ENCODE data around the gene TMEM196.

TMEM196 gene

DNA sequence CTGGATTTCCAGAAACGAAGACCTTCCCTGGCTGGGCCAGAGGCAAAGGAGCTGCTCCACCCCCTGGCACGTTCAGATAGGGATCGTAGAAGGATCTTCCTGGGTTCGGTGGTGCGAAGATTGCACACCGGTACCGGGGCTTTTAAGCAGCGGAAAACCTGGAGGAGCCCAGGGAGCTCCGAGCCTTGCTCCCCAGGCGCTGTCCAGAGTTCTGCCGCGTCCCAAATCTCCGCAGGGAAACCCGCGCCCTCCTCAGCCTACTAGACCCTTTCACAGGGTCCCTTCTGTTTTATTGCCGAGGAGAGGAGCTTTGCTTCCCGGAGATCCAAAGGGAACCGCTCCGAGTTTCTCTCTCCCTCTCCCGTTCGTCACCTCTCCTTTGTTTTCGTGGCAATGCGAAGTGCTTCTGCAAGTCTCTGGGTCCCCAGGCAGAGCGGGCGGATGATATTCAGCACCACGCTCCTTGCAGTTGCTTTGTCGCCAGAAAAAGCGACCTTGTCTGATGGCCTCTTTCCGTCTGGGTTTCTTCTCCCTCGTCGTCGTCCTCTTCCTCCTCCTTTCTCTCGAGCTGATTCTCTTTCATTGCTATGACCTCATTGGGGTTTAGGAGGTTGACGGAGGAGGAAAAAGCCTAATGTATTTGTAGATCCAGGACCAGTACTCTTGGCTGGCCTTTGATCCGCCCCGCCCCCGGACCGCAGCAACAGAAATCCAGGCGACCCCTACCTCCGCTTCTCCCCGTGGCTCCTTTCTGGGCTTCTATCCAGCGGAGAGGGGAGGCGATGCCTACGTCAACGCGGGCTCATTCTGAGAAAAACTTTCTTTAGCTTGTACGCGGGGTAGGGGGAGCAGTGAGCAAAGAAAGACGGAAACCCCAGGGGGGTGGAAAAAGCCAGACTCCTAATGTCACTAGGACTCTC is at the start of gene TMEM196:
Gene TMEM196 (minus strand): TSS at position 777 of the 920 bp plus-strand sequence. CDS start 921 bp downstream, outside the sequence.
- peak in 23 of 58 donors; percentile 1 to 67 (median 25) for DNase-seq

DNA sequence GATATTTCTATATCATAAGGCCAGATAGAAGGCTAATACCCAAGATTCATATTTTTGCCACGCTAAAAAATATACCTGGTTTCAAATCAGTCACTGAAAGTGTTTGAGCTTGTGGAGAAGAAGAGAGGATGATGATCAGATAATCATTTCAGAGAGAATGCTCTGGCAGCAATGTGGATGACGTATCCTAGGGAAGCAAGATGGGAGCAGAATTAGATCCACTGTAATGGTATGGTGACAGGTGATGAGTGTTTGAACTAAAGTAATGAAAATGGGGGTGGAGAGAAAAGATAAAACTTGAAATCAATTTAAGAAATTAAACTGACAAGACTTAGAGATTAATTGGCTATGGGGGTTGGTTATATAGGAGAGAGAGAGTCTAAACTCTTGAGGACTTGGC is 42.7 kb upstream of the TMEM196 start:
- no peak for DNase-seq

DNA sequence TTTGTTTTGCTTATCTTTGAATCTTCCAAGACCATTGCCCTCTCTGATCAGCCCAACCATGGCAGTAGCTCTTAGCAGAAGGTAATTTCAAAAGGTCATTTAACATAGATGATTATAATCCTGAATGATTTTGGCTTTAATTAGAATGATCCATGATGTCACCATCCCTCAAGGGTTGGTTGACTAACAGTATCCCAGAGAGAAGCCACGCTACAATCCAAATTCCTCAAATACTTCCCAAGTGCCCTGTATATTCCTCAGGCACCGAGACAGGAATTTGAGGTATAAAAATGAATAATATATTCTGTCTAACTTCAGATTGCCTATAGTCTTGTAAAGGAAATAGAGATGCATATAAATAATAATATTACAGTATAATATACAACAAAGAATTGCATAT is 42.1 kb upstream of the TMEM196 start:
- DNase-seq: no peak

DNA sequence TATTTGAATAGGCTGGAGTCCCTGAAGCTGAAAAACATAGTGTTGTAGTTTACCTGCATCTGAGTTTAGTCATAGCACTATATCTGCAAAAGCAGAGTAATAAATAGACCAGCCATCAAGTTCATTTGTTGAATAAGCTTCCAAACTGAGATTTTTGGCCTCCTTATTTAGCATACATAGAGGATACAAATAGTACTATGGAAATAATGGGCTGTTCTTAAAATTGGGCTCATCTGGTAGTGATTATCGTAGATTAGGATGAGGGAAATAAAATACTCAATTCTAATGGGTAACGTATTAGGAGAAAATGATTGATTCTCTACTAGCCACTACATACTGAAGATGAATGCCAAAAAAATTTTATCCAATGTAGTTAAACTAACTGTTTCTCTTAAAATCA is 41.4 kb upstream of the TMEM196 start:
- no peak for DNase-seq

DNA sequence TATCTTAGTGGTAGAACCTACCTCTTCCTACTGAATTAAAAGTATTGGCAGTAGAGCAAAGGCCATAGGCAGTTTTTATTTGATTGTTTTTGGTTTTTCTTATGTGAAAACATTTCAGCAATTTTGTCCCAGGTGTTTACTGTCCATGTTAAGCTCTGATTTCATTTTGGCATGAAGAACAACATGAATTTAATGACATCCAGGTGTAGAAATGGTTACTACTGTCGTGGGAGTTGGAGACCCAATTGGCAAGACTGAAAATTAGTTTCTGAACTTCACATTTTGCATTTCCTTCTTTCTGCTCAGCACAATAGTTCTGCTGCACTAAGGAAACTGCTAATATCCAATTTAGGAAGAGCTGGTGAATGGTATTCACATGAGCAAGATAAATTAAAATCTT is 38.0 kb upstream of the TMEM196 start:
- no peak for DNase-seq

DNA sequence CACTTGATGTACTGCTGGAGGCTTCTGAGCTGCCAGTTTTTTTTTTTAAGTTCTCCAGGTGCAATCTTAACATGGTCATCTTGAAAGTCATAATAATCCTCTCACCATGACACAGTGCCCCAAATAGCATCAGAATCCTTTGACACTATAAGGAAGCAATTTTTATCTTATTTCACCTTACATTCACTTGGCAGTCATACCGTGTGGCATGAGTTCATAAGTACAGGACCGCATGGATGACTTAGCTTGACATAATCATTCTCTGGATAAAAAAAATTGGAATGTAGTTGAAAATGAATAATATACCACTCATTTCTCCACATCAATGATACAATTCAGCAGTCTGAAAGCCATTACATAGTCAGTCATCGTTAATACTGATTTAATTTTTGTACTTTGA is 25.6 kb upstream of the TMEM196 start:
- DNase-seq: no peak

DNA sequence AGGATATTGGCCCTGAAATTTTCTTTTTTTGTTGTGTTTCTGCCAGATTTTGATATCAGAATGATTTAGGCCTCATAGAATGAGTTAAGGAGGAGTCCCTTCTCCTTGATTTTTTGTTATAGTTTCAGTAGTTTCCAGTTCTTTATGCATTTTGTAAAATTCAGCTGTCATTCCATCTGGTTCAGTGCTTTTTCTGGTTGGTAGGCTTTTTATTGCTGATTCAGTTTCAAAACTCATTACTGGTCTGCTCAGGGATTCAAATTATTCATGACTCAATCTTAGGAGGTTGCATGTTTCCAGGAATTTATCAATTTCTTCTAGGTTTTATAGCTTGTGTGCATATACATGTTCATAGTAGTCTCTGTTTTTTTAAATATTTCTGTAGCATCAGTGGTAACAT is 10.1 kb upstream of the TMEM196 start:
- DNase-seq: no peak

DNA sequence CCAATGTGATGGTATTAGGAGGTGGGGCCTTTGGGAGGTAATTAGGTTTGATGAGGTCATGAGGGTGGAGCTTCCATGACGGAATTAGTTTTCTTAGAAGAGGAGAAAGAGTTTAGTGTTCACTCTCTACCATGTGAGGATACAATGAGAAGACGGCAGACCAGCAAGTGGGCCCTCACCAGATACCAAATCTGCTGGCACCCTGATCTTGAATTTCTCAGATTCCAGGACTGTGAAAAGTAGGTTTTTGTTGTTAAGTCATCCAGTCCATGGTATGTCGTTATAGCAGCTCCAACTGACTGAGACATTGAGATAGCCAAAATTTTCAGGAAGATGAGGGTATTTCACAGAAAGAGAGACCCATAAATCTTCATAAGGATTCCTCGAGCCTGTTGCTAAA is 3.6 kb upstream of the TMEM196 start:
- no peak for DNase-seq

DNA sequence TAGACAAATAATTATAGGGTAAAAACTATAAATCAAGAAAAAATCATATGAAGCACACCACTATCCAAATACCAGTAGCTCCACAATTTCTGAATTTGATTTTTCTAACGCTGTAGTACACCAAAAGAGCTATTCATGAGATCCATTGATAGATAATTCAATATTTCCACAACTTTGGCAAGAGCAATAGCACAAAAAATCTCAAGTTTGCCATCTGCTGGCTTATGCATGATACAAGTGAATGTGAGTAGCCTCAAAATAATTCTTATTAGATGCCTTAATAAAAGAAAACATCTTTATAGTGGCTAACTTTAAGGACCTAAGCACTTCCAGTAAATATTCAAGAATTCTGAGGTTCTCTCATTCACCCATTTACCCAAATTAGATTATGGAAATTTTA is 2.2 kb upstream of the TMEM196 start:
- DNase-seq: no peak

DNA sequence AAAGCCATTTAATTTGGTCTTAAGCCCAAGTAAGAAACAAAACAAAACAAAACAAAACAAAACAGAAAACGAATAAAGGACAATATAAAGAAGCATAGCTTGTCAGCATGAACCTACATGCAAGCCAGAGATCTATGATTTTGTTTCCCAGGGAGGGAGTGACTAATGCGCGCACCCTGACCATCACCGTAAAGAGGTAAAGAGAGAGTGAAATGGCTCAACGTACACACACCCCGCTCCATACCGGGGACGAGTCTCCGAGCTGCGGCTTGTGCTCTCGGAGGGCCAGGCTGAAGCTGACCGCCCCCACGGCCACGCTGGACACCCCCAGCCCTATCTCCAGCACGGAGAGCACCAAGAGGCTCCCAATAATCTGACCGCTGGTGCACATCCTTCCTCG is 1.1 kb downstream of the TMEM196 start:
- peak in 4 of 58 donors; percentile 7 to 23 (median 9) for DNase-seq

DNA sequence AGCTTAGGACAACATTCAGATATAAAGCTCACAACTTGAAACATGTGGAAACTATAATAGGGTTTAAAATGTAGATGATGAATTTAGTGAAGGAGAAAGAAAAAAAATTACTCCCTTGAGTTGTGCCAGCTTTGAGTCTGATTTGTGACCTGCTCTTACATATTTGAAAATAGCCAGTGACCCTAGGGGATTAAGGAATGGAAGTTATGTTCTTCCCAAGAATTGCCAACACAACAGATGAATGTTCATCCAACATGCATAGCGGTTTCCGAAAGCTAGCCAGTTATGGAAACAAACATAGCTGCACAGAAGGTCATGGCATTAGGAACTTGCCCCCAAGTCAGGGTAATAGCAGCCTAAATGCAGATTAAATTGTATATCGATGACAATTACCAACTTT is 10.8 kb downstream of the TMEM196 start:
- DNase-seq: no peak

DNA sequence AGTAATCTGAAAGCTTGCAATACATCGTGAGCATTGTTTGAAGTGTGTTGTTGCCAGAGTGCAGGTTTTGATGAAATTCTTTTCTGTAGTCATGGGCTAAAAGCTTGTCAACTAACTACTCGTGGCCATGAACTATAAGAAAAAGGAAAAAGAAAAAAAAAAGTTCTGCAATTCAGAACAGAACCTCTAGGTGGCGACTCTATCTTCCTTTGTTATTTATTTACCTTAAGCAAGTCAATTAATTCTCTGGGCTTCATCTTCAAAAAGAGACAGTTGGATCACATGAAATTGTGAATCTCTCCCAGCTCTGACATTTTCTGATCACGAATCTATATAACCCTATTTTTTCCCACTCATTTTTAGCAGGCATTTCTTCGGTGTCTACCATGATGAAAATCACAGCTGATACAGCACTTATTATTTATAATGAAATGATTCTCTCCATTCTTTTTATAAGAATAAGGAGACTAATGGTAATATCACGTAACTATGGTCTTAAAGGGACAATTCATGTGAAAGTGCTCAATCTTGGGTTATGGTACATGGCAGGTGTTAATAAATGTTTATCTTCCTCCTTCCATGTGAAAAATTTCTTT is 18.8 kb downstream of the TMEM196 start:
- peak in 1 of 58 donors; percentile 3 for DNase-seq

DNA sequence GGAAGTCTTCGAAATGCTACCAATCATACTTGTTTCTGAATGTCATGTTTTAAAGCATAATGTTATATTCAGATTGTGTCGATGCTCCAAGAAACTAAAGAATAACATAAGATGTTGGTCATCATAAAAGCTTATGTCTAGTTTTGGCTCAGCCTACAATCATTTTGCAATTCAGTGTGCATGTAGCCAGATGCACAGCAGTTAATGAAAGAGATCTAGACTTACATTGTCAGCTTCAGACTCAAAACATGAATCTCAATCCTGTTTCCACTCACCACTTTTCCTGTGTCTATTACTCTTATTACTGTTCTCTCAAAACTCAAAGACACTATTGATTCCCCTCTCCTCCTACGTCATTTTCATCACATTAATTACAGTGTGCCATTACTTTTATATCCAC is 21.4 kb downstream of the TMEM196 start:
- no peak for DNase-seq

DNA sequence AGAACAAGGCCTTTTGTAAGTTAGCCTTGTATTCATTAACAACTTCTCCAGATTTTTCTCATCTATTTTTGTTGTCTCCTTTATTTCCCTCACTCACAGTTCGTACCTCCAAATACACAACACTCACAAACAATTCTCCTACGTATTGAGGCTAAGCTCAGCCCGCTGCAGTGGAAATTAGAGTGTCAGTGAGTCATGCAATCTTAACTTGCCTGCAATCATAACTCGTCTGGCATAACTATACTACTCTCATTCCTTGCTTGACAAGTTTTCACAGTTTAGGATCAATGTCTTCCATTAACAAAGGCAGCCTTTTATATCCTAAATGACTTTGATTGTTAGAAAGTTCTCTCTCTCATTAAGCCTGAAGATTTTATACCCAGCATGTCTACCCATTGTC is 23.8 kb downstream of the TMEM196 start:
- DNase-seq: no peak

DNA sequence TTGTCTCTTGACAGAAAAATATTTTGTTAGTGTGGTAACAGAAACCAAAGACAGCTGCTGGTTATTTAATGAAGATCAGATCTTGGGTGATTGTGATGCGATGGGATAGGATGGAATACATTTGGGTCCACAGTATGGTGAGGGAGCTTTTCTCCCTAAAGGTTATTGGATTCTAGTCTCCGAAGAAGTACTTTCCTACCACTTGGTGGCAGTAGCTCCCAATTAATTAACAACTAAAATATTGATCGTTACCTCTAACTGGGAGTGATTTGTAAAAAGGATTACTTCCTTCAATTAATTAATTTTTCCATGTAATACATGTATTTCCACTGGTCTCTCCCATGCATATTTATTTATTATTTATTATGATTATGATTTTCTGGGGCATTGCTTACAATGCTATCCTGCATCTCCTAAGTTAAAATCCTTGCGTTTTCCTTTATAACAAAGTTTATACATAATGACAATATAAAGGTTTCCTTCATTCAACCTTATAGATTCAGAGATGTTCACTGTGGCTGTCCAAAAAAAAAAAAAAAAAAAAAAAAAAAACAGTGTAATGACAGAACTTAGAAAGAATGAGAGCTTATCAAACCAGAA is 25.6 kb downstream of the TMEM196 start:
- peak in 1 of 58 donors; percentile 21 for DNase-seq

DNA sequence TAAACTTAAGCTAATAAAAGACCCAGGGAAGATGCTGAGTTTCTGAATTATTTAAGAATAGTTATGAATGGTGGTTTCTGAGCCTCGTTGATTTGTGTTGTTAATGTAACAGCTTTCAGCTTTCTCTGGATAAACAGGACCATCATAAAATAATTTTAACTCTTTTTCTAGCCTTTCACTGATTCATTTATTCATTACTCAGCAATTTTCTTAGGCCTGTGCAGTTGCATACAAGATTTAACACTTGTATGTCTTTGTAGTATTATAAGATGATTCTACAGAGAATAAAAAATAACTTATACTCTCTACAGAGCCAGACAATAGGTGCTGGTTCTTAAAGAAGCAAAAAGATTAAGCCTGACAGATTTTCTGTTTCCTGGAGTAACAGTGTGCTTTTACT is 29.3 kb downstream of the TMEM196 start:
- DNase-seq: no peak

DNA sequence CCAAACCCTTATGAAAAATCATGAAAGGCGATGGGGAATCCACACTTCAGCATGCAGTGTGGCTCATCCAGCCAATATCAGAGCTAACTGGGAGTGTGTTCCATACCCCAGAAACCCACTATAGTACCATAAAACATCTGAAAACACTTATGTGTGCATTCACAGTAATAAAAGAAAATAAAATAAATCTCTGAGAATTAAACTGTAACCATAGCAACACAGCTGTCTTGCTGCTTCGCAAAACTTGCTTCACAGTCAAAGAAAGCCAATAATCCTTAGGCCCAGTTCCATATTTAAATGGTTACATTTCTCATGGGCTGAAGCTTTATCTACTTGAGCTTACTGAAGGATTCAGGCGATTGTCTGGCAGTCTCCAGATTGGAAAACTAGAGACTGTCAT is 44.7 kb downstream of the TMEM196 start:
- DNase-seq: no peak

DNA sequence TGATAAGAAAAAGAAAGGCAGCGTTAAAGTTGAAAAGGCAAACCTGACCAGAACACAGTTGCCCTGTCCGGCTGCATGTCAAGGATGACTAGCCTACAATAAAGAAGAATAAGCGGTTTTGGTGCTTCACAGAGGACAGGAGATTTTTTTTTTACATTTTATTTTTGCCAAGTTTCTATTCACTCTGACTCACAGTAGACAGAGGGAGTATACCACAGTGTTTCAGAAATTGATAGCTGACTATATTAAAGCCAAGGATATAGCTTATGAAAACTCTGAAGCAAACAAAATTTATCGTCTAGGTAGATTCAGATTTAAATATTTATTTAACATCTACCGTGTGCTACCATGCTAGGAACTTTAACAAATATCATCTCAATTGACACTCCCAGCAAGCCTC is 47.6 kb downstream of the TMEM196 start:
- DNase-seq: no peak

DNA sequence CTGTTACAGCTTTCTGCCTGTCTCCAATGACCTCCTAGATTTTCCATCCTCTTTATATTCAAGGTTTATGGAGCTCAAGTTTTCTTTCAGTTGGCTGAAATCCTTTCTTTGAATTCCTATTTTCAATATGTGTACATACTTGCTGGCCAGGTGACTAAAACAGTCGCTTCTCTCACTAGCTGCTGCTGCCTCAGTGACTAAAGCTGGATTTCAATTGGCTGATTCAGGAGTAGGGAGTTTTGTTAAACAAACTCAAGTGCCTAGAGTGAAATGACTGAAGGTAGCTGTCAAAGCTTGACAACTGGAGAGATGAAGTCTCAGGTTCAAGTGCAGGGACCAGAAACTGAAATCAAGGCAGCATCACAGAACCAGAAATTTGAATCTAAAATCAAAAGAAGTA is 57.9 kb downstream of the TMEM196 start:
- DNase-seq: no peak

DNA sequence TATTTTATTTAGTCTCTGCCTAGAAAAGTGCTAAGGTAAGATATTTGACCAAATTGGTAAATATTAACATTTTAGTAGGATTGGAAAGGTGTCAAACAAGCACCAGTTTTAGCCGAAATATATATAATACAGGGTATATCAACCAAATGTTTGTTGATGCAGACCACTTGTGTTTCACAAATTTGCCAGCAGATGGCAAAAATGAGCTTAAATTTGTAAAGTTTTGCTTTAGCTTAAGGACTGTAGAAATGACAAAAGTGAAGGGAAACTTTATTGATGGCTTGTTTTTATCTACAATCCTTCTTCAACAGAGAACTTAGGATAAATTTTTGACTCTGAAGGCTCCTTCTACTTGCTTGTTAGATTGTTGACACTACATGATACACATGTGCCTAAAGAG is 59.7 kb downstream of the TMEM196 start:
- peak in 14 of 58 donors; percentile 1 to 38 (median 11) for DNase-seq

DNA sequence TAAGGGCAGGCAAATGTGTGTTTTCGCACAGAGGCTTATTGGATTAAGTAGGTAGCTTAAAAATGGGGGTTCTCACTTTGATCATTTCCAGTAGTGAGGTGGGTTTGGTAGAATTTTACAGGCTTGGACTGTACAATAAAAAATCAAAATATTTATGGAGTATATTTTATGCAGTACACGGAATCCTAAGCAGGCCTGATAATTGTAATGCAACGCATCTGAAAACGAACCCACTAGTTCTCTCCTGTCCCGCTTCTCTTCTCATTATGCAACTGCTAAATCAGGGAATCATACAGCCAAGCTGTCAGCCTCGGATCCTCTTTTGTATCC is 64.2 kb downstream of the TMEM196 start:
- no peak for DNase-seq

DNA sequence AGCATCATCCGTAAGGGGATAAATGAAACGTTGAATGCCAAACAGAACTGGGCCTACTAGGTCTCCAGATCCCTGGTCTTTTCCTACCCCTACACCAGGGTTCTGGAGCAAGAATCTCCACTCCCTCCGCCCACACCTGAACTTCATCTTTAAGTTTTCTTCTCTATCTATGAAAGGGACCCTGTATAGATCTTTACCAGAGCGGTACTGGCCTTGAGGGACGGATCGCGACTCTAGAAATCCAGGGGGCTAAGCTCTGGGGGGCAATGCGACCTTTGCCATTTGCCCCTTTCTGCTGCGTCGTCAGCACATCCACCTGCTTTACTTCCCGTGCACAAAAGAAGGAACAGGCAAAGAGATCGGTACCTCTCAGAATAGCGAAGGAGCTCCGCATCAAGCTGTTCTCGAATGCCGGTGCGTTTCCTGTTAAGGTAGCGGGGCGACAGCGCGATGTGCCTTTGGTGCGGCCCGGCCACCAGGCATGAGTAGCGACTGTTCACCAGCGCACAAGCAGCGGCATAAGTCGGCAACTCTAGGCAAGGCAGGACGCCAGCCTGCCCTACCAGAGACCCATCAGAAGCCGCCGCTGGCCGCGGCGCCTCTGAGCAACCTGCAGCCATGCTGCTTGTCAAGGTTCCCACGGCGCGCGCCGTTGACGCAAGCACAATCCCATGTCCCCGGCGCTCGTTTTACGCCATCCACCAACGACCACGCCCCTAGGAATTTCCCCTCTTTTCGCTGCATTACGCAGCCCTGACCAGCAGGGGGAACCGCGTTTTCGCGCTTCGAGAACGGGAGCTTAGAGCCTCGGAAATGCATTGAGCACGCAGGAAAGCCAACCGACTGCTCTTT is 64.8 kb downstream of the TMEM196 start, which contains the start of gene POLR1F:
Gene POLR1F (minus strand): TSS at position 641 of the 852 bp plus-strand sequence. CDS start 21 bp downstream, at position 620.
- peak; percentile 45 to 97 (median 92) for DNase-seq

All from anterior cingulate cortex (tissue), 58 donors.